Lower leg skin (tissue), 3 donors: ENCODE data around the gene INS.

Experiments used
- CTCF ChIP-seq, 3 donors: fragments of 450-650 bp; IDR thresholded peaks; one replicate each; pipeline ENCODE4 v1.5.1; 2016; ENCODE audit warnings: antibody characterized with exemption in 3 of 3, mild to moderate bottlenecking in 3 of 3, moderate library complexity in 2 of 3
- POLR2A ChIP-seq, 2 donors: fragments of 450-650 bp; IDR thresholded peaks; one replicate each; pipeline ENCODE4 v1.6.1; 2016 to 2017; ENCODE audit warnings: antibody characterized with exemption in 2 of 2, mild to moderate bottlenecking in 1 of 2, moderate library complexity in 1 of 2

- TF ChIP-seq CTCF (IDR thresholded peaks at IDR 0.05) (no peak), POLR2A (IDR thresholded peaks at IDR 0.05) (no peak)
Observed at GRCh38 chr11:2179516-2179915, 18.5 kb upstream of the INS start.
